Ovary (tissue), 9 donors: Measurements from ENCODE around the gene ARHGAP12. TPM values are rescaled to one million over a fixed set of nuclear protein-coding genes. Genes with fewer than 3 reads are reported as not detected.

Source experiments
- DNase-seq, 5 donors: peaks; one replicate each; pipeline ENCODE4 v3.0.0-alpha.2; 2019 to 2020
- H3K27ac ChIP-seq, 2 donors: fragments of 200-600 bp; one replicate each; pipeline versions ENCODE4 v1.5.1 to v1.8.0; 2019 to 2022
- H3K27me3 ChIP-seq: fragments of 200-600 bp; one replicate; pipeline ENCODE4 v1.8.0; 2022
- H3K36me3 ChIP-seq: fragments of 200-600 bp; sonication (generic); one replicate; pipeline ENCODE4 v1.5.1; 2019
- H3K4me1 ChIP-seq: one replicate; pipeline ENCODE4 v1.8.1; 2013; ENCODE audit warnings: mild to moderate bottlenecking, moderate library complexity; ENCODE audit not compliant: insufficient read depth
- H3K4me3 ChIP-seq: fragments of 200-600 bp; sonication (generic); one replicate; pipeline ENCODE4 v1.5.1; 2017
- H3K9me3 ChIP-seq, 2 donors: fragments of 200-600 bp in 1 of 2; sonication (generic) in 1 of 2; one replicate each; pipeline versions ENCODE4 v1.5.1 to v1.8.1; 2013 to 2019; ENCODE audit warnings: mild to moderate bottlenecking in 1 of 2, moderate library complexity in 1 of 2
- CTCF ChIP-seq, 3 donors: fragments of 450-650 bp in 2 of 3; fragments of 200-600 bp in 1 of 3; IDR thresholded peaks; one replicate each; pipeline versions ENCODE4 v1.5.1 to v1.8.0; 2016 to 2022; ENCODE audit warnings: antibody characterized with exemption in 3 of 3, mild to moderate bottlenecking in 1 of 3
- EP300 ChIP-seq: sonication (generic); formaldehyde crosslinking; IDR thresholded peaks from one replicate; pipeline ENCODE4 v1.6.1; 2017; ENCODE audit warnings: antibody characterized with exemption
- POLR2A ChIP-seq: fragments of 450-650 bp; IDR thresholded peaks from one replicate; pipeline ENCODE4 v1.6.1; 2017; ENCODE audit warnings: antibody characterized with exemption, mild to moderate bottlenecking, moderate library complexity
- WGBS, 3 donors: extraction: QIAGEN DNeasy Blood & Tissue Kit in 1 of 3; methylation state at CpG; one replicate each; pipeline versions ENCODE4 v1.1.5 to v1.1.7; 2013 to 2017; 5-methylcytosine and 5-hydroxymethylcytosine counted together
- intact Hi-C, 4 donors: fragments of 100-400 bp; cut with DNase I; formaldehyde crosslinking; loops; one replicate each; pipeline versions ENCODE4 v1.11.0 to v1.15.1; 2022 to 2023
- polyA plus RNA-seq, 2 donors: library from polyadenylated mRNA; stranded (reverse); fragments of 200-250 nt in 1 of 2; fragments of 350-450 nt in 1 of 2; fragmentation: Illumina TruSeq in 1 of 2; extraction: RNeasy Lipid Tissue Mini Kit (QIAGEN cat#74804) in 1 of 2; gene quantifications; one replicate each; pipeline ENCODE4 v1.2.3, GENCODE V29; 2013 to 2014
- total RNA-seq, 7 donors: library from RNA; depleted of rRNA in 2 of 7; stranded (reverse); fragments of >200 nt in 2 of 7; fragmentation: NEBNext Ultra II Directional in 3 of 7; extraction: Animal tissue kit (Norgen Biotek cat#: 25700) in 3 of 7; gene quantifications; one replicate each; pipeline versions ENCODE4 v1.1.0 to v1.2.4, GENCODE V29; 2016 to 2023
- donor health status: DM: no; HTN: no; CAD: no; lungs with moderate emphysema.
- donor health status: DM: no; HTN: no; CAD: no.
- donor health status: Bipolar disorder and iron deficiency.
- donor health status: DM: yes; HTN: yes; CAD: no.
- donor health status: DM: no; HTN: no; CAD: no.
- donor health status: DM: yes; HTN: yes; CAD: no.

ARHGAP12 gene
- total and polyA plus RNA-seq, 9 donors: 13.9 to 60.6 (median 32.0) TPM

- TF ChIP-seq EP300: no peak
- no peaks in the 10 kb centered on the region for H3K36me3 ChIP-seq
- WGBS, 3 donors: 77 to 88% (median 84%) methylated on average over 8 to 9 of the region's 9 CpGs
- H3K27me3 ChIP-seq: no peaks in the 10 kb centered on the region
- H3K27ac ChIP-seq: no peak overlapping the region
- H3K4me1 ChIP-seq: no peaks in the 10 kb centered on the region
- H3K4me3 ChIP-seq: no peak overlapping the region
- H3K9me3 ChIP-seq: no peaks in the 10 kb centered on the region
- intact Hi-C loops: no loop called here
- no peak for DNase-seq
Measured at GRCh38 chr10:31765541-31765940, 163.1 kb downstream of the ARHGAP12 start.

- H3K27me3 ChIP-seq: no peaks in the 10 kb centered on the region
- 97 to 99% (median 98%) methylated on average over 4 of the region's 4 CpGs for WGBS, 3 donors
- no peaks in the 10 kb centered on the region for H3K9me3 ChIP-seq
- intact Hi-C loops: no loop called here
- TF ChIP-seq EP300 (no peak), CTCF (IDR thresholded peaks at IDR 0.05) (no peak), POLR2A (no peak)
- no peaks in the 10 kb centered on the region for H3K36me3 ChIP-seq
- DNase-seq: no peak
- H3K4me3 ChIP-seq: no peak overlapping the region
- H3K4me1 ChIP-seq: peaks cover 4% of the 10 kb centered on the region
- no peak overlapping the region for H3K27ac ChIP-seq
Measured at GRCh38 chr10:31762316-31762715, 166.3 kb downstream of the ARHGAP12 start.

GRCh38 chr10:31761156-31761555 is 167.5 kb downstream of the ARHGAP12 start:
- Histone ChIP-seq H3K4me1 (peaks cover 4% of the 10 kb centered on the region), H3K27ac (no peak overlapping the region), H3K36me3 (no peaks in the 10 kb centered on the region), H3K9me3 (no peaks in the 10 kb centered on the region), H3K4me3 (no peak overlapping the region), H3K27me3 (no peaks in the 10 kb centered on the region)
- intact Hi-C loops: no loop called here
- 82 to 94% (median 92%) methylated on average over 3 of the region's 3 CpGs for WGBS, 3 donors
- no peak for DNase-seq
- TF ChIP-seq CTCF (IDR thresholded peaks at IDR 0.05) (no peak), POLR2A (no peak), EP300 (no peak)

- no peak for DNase-seq
- Histone ChIP-seq H3K36me3 (no peaks in the 10 kb centered on the region), H3K27me3 (no peaks in the 10 kb centered on the region), H3K27ac (peak overlapping the region in 1 of 2 donors; percentile 84), H3K4me3 (peak overlapping the region; percentile 36), H3K9me3 (no peaks in the 10 kb centered on the region), H3K4me1 (peaks cover 4% of the 10 kb centered on the region)
- 26 to 31% (median 26%) methylated on average over 8 of the region's 8 CpGs for WGBS, 3 donors
- intact Hi-C loops: no loop called here
- no peak for TF ChIP-seq CTCF (IDR thresholded peaks at IDR 0.05)
- no peak for TF ChIP-seq POLR2A
- TF ChIP-seq EP300: no peak
Measured at GRCh38 chr10:31760674-31761081, 168.0 kb downstream of the ARHGAP12 start.

- no peaks in the 10 kb centered on the region for H3K36me3 ChIP-seq
- H3K27me3 ChIP-seq: no peaks in the 10 kb centered on the region
- H3K9me3 ChIP-seq: no peaks in the 10 kb centered on the region
- intact Hi-C loops: loop anchor here in 2 of 4 donors (2.0 to 10.0 kb wide), 4 partner anchors 55 to 443 kb away; partner anchors contain the start of gene ZEB1 (in 1 of the 2)
- TF ChIP-seq CTCF (IDR thresholded peaks at IDR 0.05) (peak in 1 of 3 donors; percentile 16), EP300 (peak; percentile 23), POLR2A (peak; percentile 86)
- 1% methylated on average over 55 to 63 of the region's 63 CpGs for WGBS, 3 donors
- DNase-seq: peak; percentile 93 to 96 (median 95)
- H3K4me3 ChIP-seq: peak overlapping the region; percentile 91
- peak overlapping the region; percentile 77 to 84 for H3K27ac ChIP-seq
- H3K4me1 ChIP-seq: peaks cover 4% of the 10 kb centered on the region
Measured at GRCh38 chr10:31759799-31760626, 168.6 kb downstream of the ARHGAP12 start.
